HCT116 (cell line): Measurements from ENCODE around the gene NAV3.

Source experiments
- EZH2phosphoT487 ChIP-seq: fragments of 200-600 bp; IDR thresholded peaks from 2 replicates; pipeline ENCODE4 v1.6.1; 2018; ENCODE audit warnings: antibody characterized with exemption, borderline replicate concordance
- POLR2AphosphoS5 ChIP-seq: IDR thresholded peaks from 2 replicates; pipeline ENCODE4 v1.6.1; 2011; ENCODE audit warnings: mild to moderate bottlenecking, low read depth, low read length, moderate library complexity
- YY1 ChIP-seq: IDR thresholded peaks from 2 replicates; pipeline ENCODE4 v1.6.1; 2011; ENCODE audit warnings: low read length, low read depth, moderate library complexity, mild to moderate bottlenecking; ENCODE audit not compliant: insufficient replicate concordance; ENCODE audit errors: extremely low read depth
- ZNF274 ChIP-seq: fragments of 200-500 bp; sonication (Bioruptor generic); IDR thresholded peaks from 2 replicates; pipeline ENCODE4 v1.6.1; 2014; ENCODE audit warnings: mild to moderate bottlenecking, low read depth, low read length, inconsistent platforms
- TF ChIP-seq, protein P1 (sequence below): IDR thresholded peaks from 2 replicates; pipeline ENCODE4 v1.6.1; 2012; ENCODE audit warnings: low read depth
- TF ChIP-seq, protein P2 (sequence below), 3 experiments: fragments of 200-600 bp in 1 of 3; sonication (generic) in 1 of 3; IDR thresholded peaks in 2 of 3; conservative IDR thresholded peaks in 1 of 3; 2 replicates each; pipeline ENCODE4 v1.5.1; 2012 to 2017; ENCODE audit warnings: low read depth in 2 of 3, low read length in 2 of 3, antibody characterized with exemption in 1 of 3, borderline replicate concordance in 1 of 3, control low read depth in 1 of 3, mild to moderate bottlenecking in 1 of 3, mixed read lengths in 1 of 3, mixed run types in 1 of 3, moderate library complexity in 1 of 3; ENCODE audit not compliant: insufficient read depth in 1 of 3

DNA sequence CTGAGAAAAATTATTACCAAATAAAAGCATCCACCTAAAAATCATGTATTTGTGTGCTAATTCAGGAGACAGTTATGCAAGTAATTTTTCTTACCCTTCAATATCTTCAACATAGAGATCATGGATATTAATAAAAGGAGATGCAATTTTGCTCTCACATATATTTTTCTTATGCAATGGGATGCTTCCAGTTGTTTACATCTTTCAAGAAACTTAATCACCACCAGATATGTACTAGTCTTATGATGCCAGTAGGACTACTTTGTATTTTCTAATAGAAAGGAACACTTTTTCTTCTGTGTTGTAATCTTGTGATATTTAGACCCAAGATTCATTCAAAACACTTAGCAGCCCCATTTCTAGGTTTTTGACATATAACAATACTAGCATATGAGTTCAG lies 107.6 kb downstream of the NAV3 start:
- TF ChIP-seq EZH2phosphoT487, result no peak
- no peak for TF ChIP-seq ZNF274
- TF ChIP-seq YY1, result no peak
- TF ChIP-seq, protein P1, sequence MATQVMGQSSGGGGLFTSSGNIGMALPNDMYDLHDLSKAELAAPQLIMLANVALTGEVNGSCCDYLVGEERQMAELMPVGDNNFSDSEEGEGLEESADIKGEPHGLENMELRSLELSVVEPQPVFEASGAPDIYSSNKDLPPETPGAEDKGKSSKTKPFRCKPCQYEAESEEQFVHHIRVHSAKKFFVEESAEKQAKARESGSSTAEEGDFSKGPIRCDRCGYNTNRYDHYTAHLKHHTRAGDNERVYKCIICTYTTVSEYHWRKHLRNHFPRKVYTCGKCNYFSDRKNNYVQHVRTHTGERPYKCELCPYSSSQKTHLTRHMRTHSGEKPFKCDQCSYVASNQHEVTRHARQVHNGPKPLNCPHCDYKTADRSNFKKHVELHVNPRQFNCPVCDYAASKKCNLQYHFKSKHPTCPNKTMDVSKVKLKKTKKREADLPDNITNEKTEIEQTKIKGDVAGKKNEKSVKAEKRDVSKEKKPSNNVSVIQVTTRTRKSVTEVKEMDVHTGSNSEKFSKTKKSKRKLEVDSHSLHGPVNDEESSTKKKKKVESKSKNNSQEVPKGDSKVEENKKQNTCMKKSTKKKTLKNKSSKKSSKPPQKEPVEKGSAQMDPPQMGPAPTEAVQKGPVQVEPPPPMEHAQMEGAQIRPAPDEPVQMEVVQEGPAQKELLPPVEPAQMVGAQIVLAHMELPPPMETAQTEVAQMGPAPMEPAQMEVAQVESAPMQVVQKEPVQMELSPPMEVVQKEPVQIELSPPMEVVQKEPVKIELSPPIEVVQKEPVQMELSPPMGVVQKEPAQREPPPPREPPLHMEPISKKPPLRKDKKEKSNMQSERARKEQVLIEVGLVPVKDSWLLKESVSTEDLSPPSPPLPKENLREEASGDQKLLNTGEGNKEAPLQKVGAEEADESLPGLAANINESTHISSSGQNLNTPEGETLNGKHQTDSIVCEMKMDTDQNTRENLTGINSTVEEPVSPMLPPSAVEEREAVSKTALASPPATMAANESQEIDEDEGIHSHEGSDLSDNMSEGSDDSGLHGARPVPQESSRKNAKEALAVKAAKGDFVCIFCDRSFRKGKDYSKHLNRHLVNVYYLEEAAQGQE, result no peak
- TF ChIP-seq, protein P2, sequence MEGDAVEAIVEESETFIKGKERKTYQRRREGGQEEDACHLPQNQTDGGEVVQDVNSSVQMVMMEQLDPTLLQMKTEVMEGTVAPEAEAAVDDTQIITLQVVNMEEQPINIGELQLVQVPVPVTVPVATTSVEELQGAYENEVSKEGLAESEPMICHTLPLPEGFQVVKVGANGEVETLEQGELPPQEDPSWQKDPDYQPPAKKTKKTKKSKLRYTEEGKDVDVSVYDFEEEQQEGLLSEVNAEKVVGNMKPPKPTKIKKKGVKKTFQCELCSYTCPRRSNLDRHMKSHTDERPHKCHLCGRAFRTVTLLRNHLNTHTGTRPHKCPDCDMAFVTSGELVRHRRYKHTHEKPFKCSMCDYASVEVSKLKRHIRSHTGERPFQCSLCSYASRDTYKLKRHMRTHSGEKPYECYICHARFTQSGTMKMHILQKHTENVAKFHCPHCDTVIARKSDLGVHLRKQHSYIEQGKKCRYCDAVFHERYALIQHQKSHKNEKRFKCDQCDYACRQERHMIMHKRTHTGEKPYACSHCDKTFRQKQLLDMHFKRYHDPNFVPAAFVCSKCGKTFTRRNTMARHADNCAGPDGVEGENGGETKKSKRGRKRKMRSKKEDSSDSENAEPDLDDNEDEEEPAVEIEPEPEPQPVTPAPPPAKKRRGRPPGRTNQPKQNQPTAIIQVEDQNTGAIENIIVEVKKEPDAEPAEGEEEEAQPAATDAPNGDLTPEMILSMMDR (IDR thresholded peaks at IDR 0.05 in 2 of 3, conservative IDR thresholded peaks at IDR 0.05 in 1 of 3; ENCODE audit: borderline replicate concordance in 1 of 3, insufficient read depth in 1 of 3, low read depth in 2 of 3, low read length in 2 of 3), result no peak
- TF ChIP-seq POLR2AphosphoS5, result no peak
